ENCODE data around the gene LSMEM2.

GRCh38 chr3:50268276-50268675 is 10.6 kb upstream of the LSMEM2 start:
- TF ChIP-seq CTCF (IDR thresholded peaks at IDR 0.05) (no peak), POLR2A (IDR thresholded peaks at IDR 0.05) (no peak)
